ENCODE measurements around the gene EGR2.

DNA sequence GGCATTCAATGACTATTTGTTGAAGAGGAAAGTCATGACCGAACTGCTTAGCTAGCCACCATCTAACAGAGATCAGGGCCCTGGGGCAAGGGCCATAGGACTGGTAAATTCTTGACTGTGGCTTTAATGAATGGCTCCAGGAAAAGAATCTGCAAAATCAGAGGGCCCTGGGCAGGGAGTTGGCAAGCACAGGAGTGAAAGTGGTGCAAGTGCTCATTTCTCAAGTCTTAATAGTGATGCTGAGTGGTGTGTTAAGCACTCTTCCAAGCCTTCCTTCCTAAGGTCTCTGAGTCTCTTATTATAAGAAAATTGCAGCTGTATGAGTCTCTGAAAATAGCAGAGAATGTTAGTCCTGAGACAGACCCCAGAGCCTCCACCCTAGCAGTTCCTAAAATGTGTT, 46.3 kb upstream of the EGR2 start:
- no peak for TF ChIP-seq EZH2 (IDR thresholded peaks at IDR 0.05; ENCODE audit: insufficient read depth, poor library complexity, severe bottlenecking)
- TF ChIP-seq EZH2phosphoT487 (IDR thresholded peaks at IDR 0.05; ENCODE audit: insufficient read depth, low read depth), result no peak
